SK-N-SH (cell line): ENCODE data around the gene MAD1L1. TPM values are rescaled to one million over a fixed set of nuclear protein-coding genes. Genes with fewer than 3 reads are reported as not detected.

ENCODE experiments used
- CTCF ChIA-PET: fragments of 300-600, 350-600 bp; formaldehyde crosslinking; extraction: SDS; loops from one replicate; lab custom pipeline; 2021; lab: Yijun Ruan, JAX
- POLR2A ChIA-PET: fragments of 350-600 bp; sonication (Branson Sonifier 250); formaldehyde crosslinking; extraction: SDS; loops from one replicate; lab custom pipeline; 2020; ENCODE audit warnings: antibody characterized with exemption, inconsistent platforms; lab: Yijun Ruan, JAX
- DNase-seq: peaks from one replicate; pipeline ENCODE4 v3.0.0; 2012
- H2AFZ ChIP-seq: fragments of 200-600 bp; sonication (generic); 2 replicates; pipeline ENCODE4 v1.8.1; 2016; ENCODE audit warnings: antibody characterized with exemption, mild to moderate bottlenecking, low read depth
- H3F3A ChIP-seq: fragments of 200-600 bp; sonication (generic); replicated peaks from 2 replicates; pipeline ENCODE3; 2016; ENCODE audit warnings: antibody characterized with exemption, mild to moderate bottlenecking; ENCODE audit not compliant: insufficient read depth
- H3K27ac ChIP-seq, 2 experiments: fragments of 200-500 bp in 1 of 2; fragments of 200-600 bp in 1 of 2; sonication (Bioruptor generic) in 1 of 2; sonication (generic), shearing (Covaris generic) in 1 of 2; 2 replicates each; pipeline versions ENCODE4 v1.5.1 to v1.6.1; 2014 to 2016; ENCODE audit warnings: low read depth in 2 of 2, inconsistent platforms in 1 of 2, low read length in 1 of 2, mild to moderate bottlenecking in 1 of 2, mixed read lengths in 1 of 2
- H3K27me3 ChIP-seq: fragments of 200-600 bp; sonication (generic), shearing (Covaris generic); 2 replicates; pipeline ENCODE4 v1.6.1; 2016; ENCODE audit warnings: mixed run types; ENCODE audit not compliant: insufficient read depth
- H3K36me3 ChIP-seq, 2 experiments: fragments of 200-500 bp in 1 of 2; fragments of 200-600 bp in 1 of 2; sonication (Bioruptor generic) in 1 of 2; sonication (generic) in 1 of 2; replicated peaks in 1 of 2; 2 replicates each; pipeline versions ENCODE3 to v1.5.1; 2014 to 2016; ENCODE audit warnings: low read length in 1 of 2, mild to moderate bottlenecking in 1 of 2; ENCODE audit not compliant: insufficient read depth in 2 of 2, control insufficient read depth in 1 of 2
- H3K4me1 ChIP-seq, 2 experiments: fragments of 200-500 bp in 1 of 2; fragments of 200-600 bp in 1 of 2; sonication (Bioruptor generic) in 1 of 2; sonication (generic), shearing (Covaris generic) in 1 of 2; 2 replicates each; pipeline versions ENCODE4 v1.5.1 to v1.6.1; 2014 to 2016; ENCODE audit warnings: low read depth in 1 of 2, low read length in 1 of 2, mixed run types in 1 of 2; ENCODE audit not compliant: insufficient read depth in 2 of 2, control insufficient read depth in 1 of 2
- H3K4me2 ChIP-seq: fragments of 200-600 bp; sonication (generic), shearing (Covaris generic); 2 replicates; pipeline ENCODE4 v1.6.1; 2017; ENCODE audit warnings: mixed run types
- H3K4me3 ChIP-seq, 2 experiments: fragments of 200-500 bp in 1 of 2; fragments of 200-600 bp in 1 of 2; sonication (Bioruptor generic) in 1 of 2; sonication (generic), shearing (Covaris generic) in 1 of 2; 2 replicates each; pipeline versions ENCODE4 v1.5.1 to v1.8.1; 2014 to 2016; ENCODE audit warnings: low read depth in 2 of 2, inconsistent platforms in 1 of 2, low read length in 1 of 2, mild to moderate bottlenecking in 1 of 2, mixed read lengths in 1 of 2, moderate library complexity in 1 of 2
- H3K79me2 ChIP-seq: fragments of 200-600 bp; sonication (generic); 2 replicates; pipeline ENCODE4 v1.8.1; 2017; ENCODE audit warnings: mild to moderate bottlenecking; ENCODE audit not compliant: insufficient read depth
- H3K9ac ChIP-seq: fragments of 200-600 bp; sonication (generic); 2 replicates; pipeline ENCODE4 v1.6.1; 2017; ENCODE audit warnings: mixed run types
- H3K9me2 ChIP-seq: fragments of 200-600 bp; sonication (generic); 2 replicates; pipeline ENCODE4 v1.6.1; 2017; ENCODE audit warnings: mixed run types
- H3K9me3 ChIP-seq: fragments of 200-600 bp; sonication (generic); 2 replicates; pipeline ENCODE4 v1.6.1; 2017; ENCODE audit warnings: mixed run types, mild to moderate bottlenecking, moderate library complexity
- H4K20me1 ChIP-seq: fragments of 200-600 bp; sonication (generic); 2 replicates; pipeline ENCODE4 v1.6.1; 2017; ENCODE audit warnings: mild to moderate bottlenecking, mixed run types; ENCODE audit not compliant: insufficient read depth
- ELF1 ChIP-seq: IDR thresholded peaks from 2 replicates; pipeline ENCODE4 v1.4.0; 2012
- EP300 ChIP-seq, 2 experiments: IDR thresholded peaks; 2 replicates each; pipeline versions ENCODE4 v1.4.0 to v1.6.1; 2012; ENCODE audit warnings: borderline replicate concordance in 1 of 2, low read depth in 1 of 2, low read length in 1 of 2
- GABPA ChIP-seq: IDR thresholded peaks from 2 replicates; pipeline ENCODE4 v1.4.0; 2012; ENCODE audit warnings: low read depth, mild to moderate bottlenecking
- GATA2 ChIP-seq: sonication (generic); formaldehyde crosslinking; IDR thresholded peaks from 2 replicates; pipeline ENCODE4 v1.5.0; 2020; ENCODE audit warnings: mild to moderate bottlenecking, missing genetic modification reagents
- JUND ChIP-seq: IDR thresholded peaks from 2 replicates; pipeline ENCODE4 v1.4.0; 2012
- MXI1 ChIP-seq: IDR thresholded peaks from 2 replicates; pipeline ENCODE4 v1.6.1; 2012; ENCODE audit warnings: mild to moderate bottlenecking, low read depth, low read length, improper control_type of control experiment
- RCOR1 ChIP-seq: fragments of 150-350 bp; IDR thresholded peaks from 2 replicates; pipeline ENCODE4 v1.6.1; 2017; ENCODE audit warnings: antibody characterized with exemption, low read length
- RXRA ChIP-seq: IDR thresholded peaks from 2 replicates; pipeline ENCODE4 v1.4.0; 2012; ENCODE audit warnings: low read depth, mild to moderate bottlenecking, borderline replicate concordance
- SIN3A ChIP-seq: IDR thresholded peaks from 2 replicates; pipeline ENCODE4 v1.6.1; 2012; ENCODE audit warnings: low read depth, mild to moderate bottlenecking, low read length, moderate library complexity, borderline replicate concordance
- SMC3 ChIP-seq: IDR thresholded peaks from 2 replicates; pipeline ENCODE4 v1.6.1; 2012; ENCODE audit warnings: low read depth, low read length, improper control_type of control experiment
- WGBS: methylation state at CpG from one replicate; pipeline ENCODE4 v1.1.6; 2017; ENCODE audit warnings: low lambda C conversion rate; 5-methylcytosine and 5-hydroxymethylcytosine counted together
- polyA plus RNA-seq, 3 experiments: library from polyadenylated mRNA; depleted of rRNA; stranded (reverse); fragments of >200 nt; gene quantifications; 2 replicates each; pipeline ENCODE4 v1.2.3, GENCODE V29; 2012
- TF ChIP-seq, protein P1 (sequence below): fragments of 200-600 bp; sonication (generic); IDR thresholded peaks from 2 replicates; pipeline ENCODE4 v1.6.1; 2017; ENCODE audit warnings: antibody characterized with exemption, mild to moderate bottlenecking, moderate library complexity
- TF ChIP-seq, protein P2 (sequence below): IDR thresholded peaks from 2 replicates; pipeline ENCODE4 v1.4.0; 2012; ENCODE audit warnings: low read depth
- TF ChIP-seq, protein P3 (sequence below): IDR thresholded peaks from 2 replicates; pipeline ENCODE4 v1.6.1; 2012; ENCODE audit warnings: mild to moderate bottlenecking, low read depth, low read length, moderate library complexity
- TF ChIP-seq, protein P4 (sequence below): IDR thresholded peaks from 2 replicates; pipeline ENCODE4; 2012
- TF ChIP-seq, protein P5 (sequence below): fragments of 150-350 bp; IDR thresholded peaks from 2 replicates; pipeline ENCODE4 v1.6.1; 2016; ENCODE audit warnings: mild to moderate bottlenecking, low read depth, low read length

MAD1L1 gene
- polyA plus RNA-seq, 1 of the 3 experiments (the other 2 are of a cell fraction) = 46.2 TPM

DNA sequence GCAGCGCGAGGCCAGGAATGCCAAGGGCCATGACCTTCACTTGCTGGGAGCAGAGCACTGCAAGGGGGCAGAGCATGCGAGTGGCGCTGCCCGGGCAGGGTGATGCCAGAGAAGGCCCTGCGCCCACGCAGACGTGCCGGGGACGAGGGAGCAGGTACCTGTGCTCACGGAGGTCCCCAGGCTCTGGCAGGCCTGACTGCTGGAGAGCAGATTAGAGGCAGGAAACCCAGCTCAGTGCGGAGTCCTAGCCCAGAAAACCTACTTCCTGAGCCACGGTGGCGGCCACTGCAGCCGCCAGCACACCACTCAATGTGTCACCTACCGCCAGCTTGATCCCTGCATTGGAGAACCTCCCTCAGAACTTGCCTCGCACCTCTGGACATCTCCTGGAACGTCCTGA, 148.4 kb downstream of the MAD1L1 start:
- no peak for DNase-seq
- Histone ChIP-seq H3K4me2 (no peak overlapping the region), H3K4me1 (peaks cover 11 to 51% of the 10 kb centered on the region in 2 experiments), H3K9ac (no peak overlapping the region), H2AFZ (no peak overlapping the region), H4K20me1 (no peaks in the 10 kb centered on the region), H3K9me2 (no peaks in the 10 kb centered on the region), H3F3A (peaks cover 8% of the 10 kb centered on the region), H3K27me3 (no peaks in the 10 kb centered on the region), H3K4me3 (no peak overlapping the region), H3K9me3 (no peaks in the 10 kb centered on the region), H3K36me3 (peaks cover 0 to 6% of the 10 kb centered on the region in 2 experiments), H3K79me2 (no peaks in the 10 kb centered on the region), H3K27ac (no peak overlapping the region)
- WGBS = 98% methylated on average over 17 of the region's 18 CpGs
- ChIA-PET POLR2A (interaction anchor here (0.6 kb wide), 1 partner anchor 149 kb away, joined by 3 read pairs; the partner anchor contains the start of gene MAD1L1), CTCF (interaction anchor here (0.7 to 1.6 kb wide), 4 partner anchors 9 to 119 kb away, joined by 3 to 5 read pairs (median 3); no protein-coding TSS in a partner anchor)
- TF ChIP-seq SIN3A (no peak), GATA2 (CRISPR knock-in tag) (no peak), ELF1 (no peak), GABPA (no peak), EP300 (IDR thresholded peaks at IDR 0.05; ENCODE audit: borderline replicate concordance in 1 of 2, low read depth in 1 of 2, low read length in 1 of 2) (no peak), SMC3 (no peak), RXRA (no peak), JUND (no peak), MXI1 (no peak), RCOR1 (no peak)
- TF ChIP-seq, protein P1, sequence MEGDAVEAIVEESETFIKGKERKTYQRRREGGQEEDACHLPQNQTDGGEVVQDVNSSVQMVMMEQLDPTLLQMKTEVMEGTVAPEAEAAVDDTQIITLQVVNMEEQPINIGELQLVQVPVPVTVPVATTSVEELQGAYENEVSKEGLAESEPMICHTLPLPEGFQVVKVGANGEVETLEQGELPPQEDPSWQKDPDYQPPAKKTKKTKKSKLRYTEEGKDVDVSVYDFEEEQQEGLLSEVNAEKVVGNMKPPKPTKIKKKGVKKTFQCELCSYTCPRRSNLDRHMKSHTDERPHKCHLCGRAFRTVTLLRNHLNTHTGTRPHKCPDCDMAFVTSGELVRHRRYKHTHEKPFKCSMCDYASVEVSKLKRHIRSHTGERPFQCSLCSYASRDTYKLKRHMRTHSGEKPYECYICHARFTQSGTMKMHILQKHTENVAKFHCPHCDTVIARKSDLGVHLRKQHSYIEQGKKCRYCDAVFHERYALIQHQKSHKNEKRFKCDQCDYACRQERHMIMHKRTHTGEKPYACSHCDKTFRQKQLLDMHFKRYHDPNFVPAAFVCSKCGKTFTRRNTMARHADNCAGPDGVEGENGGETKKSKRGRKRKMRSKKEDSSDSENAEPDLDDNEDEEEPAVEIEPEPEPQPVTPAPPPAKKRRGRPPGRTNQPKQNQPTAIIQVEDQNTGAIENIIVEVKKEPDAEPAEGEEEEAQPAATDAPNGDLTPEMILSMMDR = no peak
- TF ChIP-seq, protein P2, sequence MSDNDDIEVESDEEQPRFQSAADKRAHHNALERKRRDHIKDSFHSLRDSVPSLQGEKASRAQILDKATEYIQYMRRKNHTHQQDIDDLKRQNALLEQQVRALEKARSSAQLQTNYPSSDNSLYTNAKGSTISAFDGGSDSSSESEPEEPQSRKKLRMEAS = no peak
- TF ChIP-seq, protein P3, sequence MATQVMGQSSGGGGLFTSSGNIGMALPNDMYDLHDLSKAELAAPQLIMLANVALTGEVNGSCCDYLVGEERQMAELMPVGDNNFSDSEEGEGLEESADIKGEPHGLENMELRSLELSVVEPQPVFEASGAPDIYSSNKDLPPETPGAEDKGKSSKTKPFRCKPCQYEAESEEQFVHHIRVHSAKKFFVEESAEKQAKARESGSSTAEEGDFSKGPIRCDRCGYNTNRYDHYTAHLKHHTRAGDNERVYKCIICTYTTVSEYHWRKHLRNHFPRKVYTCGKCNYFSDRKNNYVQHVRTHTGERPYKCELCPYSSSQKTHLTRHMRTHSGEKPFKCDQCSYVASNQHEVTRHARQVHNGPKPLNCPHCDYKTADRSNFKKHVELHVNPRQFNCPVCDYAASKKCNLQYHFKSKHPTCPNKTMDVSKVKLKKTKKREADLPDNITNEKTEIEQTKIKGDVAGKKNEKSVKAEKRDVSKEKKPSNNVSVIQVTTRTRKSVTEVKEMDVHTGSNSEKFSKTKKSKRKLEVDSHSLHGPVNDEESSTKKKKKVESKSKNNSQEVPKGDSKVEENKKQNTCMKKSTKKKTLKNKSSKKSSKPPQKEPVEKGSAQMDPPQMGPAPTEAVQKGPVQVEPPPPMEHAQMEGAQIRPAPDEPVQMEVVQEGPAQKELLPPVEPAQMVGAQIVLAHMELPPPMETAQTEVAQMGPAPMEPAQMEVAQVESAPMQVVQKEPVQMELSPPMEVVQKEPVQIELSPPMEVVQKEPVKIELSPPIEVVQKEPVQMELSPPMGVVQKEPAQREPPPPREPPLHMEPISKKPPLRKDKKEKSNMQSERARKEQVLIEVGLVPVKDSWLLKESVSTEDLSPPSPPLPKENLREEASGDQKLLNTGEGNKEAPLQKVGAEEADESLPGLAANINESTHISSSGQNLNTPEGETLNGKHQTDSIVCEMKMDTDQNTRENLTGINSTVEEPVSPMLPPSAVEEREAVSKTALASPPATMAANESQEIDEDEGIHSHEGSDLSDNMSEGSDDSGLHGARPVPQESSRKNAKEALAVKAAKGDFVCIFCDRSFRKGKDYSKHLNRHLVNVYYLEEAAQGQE = no peak
- TF ChIP-seq, protein P4, sequence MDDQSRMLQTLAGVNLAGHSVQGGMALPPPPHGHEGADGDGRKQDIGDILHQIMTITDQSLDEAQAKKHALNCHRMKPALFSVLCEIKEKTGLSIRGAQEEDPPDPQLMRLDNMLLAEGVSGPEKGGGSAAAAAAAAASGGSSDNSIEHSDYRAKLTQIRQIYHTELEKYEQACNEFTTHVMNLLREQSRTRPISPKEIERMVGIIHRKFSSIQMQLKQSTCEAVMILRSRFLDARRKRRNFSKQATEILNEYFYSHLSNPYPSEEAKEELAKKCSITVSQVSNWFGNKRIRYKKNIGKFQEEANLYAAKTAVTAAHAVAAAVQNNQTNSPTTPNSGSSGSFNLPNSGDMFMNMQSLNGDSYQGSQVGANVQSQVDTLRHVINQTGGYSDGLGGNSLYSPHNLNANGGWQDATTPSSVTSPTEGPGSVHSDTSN = no peak
- TF ChIP-seq, protein P5, sequence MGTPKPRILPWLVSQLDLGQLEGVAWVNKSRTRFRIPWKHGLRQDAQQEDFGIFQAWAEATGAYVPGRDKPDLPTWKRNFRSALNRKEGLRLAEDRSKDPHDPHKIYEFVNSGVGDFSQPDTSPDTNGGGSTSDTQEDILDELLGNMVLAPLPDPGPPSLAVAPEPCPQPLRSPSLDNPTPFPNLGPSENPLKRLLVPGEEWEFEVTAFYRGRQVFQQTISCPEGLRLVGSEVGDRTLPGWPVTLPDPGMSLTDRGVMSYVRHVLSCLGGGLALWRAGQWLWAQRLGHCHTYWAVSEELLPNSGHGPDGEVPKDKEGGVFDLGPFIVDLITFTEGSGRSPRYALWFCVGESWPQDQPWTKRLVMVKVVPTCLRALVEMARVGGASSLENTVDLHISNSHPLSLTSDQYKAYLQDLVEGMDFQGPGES = no peak
